Endothelial cell of umbilical vein (primary cell): ENCODE measurements around the gene CPVL. TPM values are rescaled to one million over a fixed set of nuclear protein-coding genes. Genes with fewer than 3 reads are reported as not detected.

ENCODE experiments used
- BruUV-seq: library from RNA; stranded (reverse); fragments of 400-500 nt; replicated peaks from 2 replicates; lab custom pipeline; 2021; lab: Mats Ljungman, UMichigan
- CTCF ChIA-PET: fragments of 300-600, 350-600 bp; sonication (Branson Sonifier 250); formaldehyde crosslinking; loops from one replicate; lab custom pipeline; 2021; ENCODE audit warnings: antibody characterized with exemption, inconsistent platforms; lab: Charles Lee
- POLR2A ChIA-PET: fragments of 300-600, 350-600 bp; sonication (Branson Sonifier 250); formaldehyde crosslinking; loops from one replicate; lab custom pipeline; 2021; ENCODE audit warnings: antibody characterized with exemption, inconsistent platforms; lab: Charles Lee
- DNase-seq: peaks from one replicate; pipeline ENCODE4 v3.0.0-alpha.2; 2011; ENCODE audit warnings: low read depth, low spot score
- FAIRE-seq: peaks from 2 replicates; lab custom pipeline; 2011; peaks lifted over from hg19 to GRCh38; lab: Jason Lieb, UNC
- H2AFZ ChIP-seq: 2 replicates; pipeline ENCODE4 v1.6.0; 2012; ENCODE audit warnings: low read depth, low read length, control low read depth, inconsistent platforms
- H3K27ac ChIP-seq: 2 replicates; pipeline ENCODE4 v1.5.1; 2011; ENCODE audit warnings: low read depth, mild to moderate bottlenecking, control low read depth, low read length, moderate library complexity; ENCODE audit not compliant: insufficient read depth
- H3K27me3 ChIP-seq, 2 experiments: 2 replicates each; pipeline versions ENCODE4 v1.6.0 to v1.6.1; 2011; ENCODE audit warnings: low read length in 2 of 2, mixed read lengths in 1 of 2; ENCODE audit not compliant: control insufficient read depth in 2 of 2, insufficient read depth in 2 of 2
- H3K36me3 ChIP-seq, 2 experiments: 2 replicates in 1 of 2; 3 replicates in 1 of 2; pipeline ENCODE4 v1.5.1; 2011; ENCODE audit warnings: low read length in 2 of 2, mild to moderate bottlenecking in 1 of 2, moderate library complexity in 1 of 2; ENCODE audit not compliant: control insufficient read depth in 2 of 2, insufficient read depth in 2 of 2; ENCODE audit errors: extremely low read depth in 1 of 2
- H3K4me1 ChIP-seq: 3 replicates; pipeline ENCODE4 v1.5.1; 2011; ENCODE audit warnings: mild to moderate bottlenecking, low read length; ENCODE audit not compliant: control insufficient read depth, insufficient read depth; ENCODE audit errors: extremely low read depth
- H3K4me2 ChIP-seq: 2 replicates; pipeline ENCODE4 v1.6.1; 2011; ENCODE audit warnings: low read length, control low read depth, mixed read lengths; ENCODE audit not compliant: insufficient read depth
- H3K4me3 ChIP-seq, 3 experiments: fragments of 200-600 bp in 1 of 3; sonication (generic), shearing (Covaris generic) in 1 of 3; replicated peaks in 1 of 3; 2 replicates each; pipeline ENCODE4 v1.5.1; 2011 to 2016; ENCODE audit warnings: control low read depth in 3 of 3, low read length in 3 of 3, mild to moderate bottlenecking in 2 of 3, inconsistent platforms in 1 of 3, low read depth in 1 of 3, moderate library complexity in 1 of 3; ENCODE audit not compliant: insufficient read depth in 1 of 3
- H3K79me2 ChIP-seq: 2 replicates; pipeline ENCODE4 v1.6.0; 2012; ENCODE audit warnings: low read length, inconsistent platforms; ENCODE audit not compliant: control insufficient read depth, insufficient read depth
- H3K9ac ChIP-seq: replicated peaks from 2 replicates; pipeline ENCODE3; 2011; ENCODE audit warnings: low read length, control low read depth; ENCODE audit not compliant: insufficient read depth; ENCODE audit errors: extremely low read depth
- H3K9me1 ChIP-seq: replicated peaks from 3 replicates; pipeline ENCODE4 v1.6.0; 2011; ENCODE audit warnings: mild to moderate bottlenecking, low read length; ENCODE audit not compliant: control insufficient read depth, insufficient read depth; ENCODE audit errors: extremely low read depth
- H3K9me3 ChIP-seq: replicated peaks from 2 replicates; pipeline ENCODE4 v1.5.1; 2012; ENCODE audit warnings: low read length, inconsistent platforms; ENCODE audit not compliant: control insufficient read depth, insufficient read depth
- H4K20me1 ChIP-seq: replicated peaks from 2 replicates; pipeline ENCODE3; 2011; ENCODE audit warnings: mild to moderate bottlenecking, low read length; ENCODE audit not compliant: control insufficient read depth, insufficient read depth; ENCODE audit errors: extremely low read depth
- GATA2 ChIP-seq: IDR thresholded peaks from 2 replicates; pipeline ENCODE4 v1.7.0; 2011; ENCODE audit warnings: low read depth, mild to moderate bottlenecking, moderate library complexity, mixed read lengths, low read length; ENCODE audit not compliant: insufficient read length, insufficient read depth
- JUN ChIP-seq: IDR thresholded peaks from 2 replicates; pipeline ENCODE4 v1.6.1; 2011; ENCODE audit warnings: borderline replicate concordance, low read depth; ENCODE audit not compliant: insufficient read length, insufficient read depth
- MYC ChIP-seq: IDR thresholded peaks from one replicate; pipeline ENCODE4 v1.6.1; 2011; ENCODE audit warnings: mild to moderate bottlenecking, low read depth, low read length
- POLR2A ChIP-seq: IDR thresholded peaks from 2 replicates; pipeline ENCODE4 v1.6.1; 2012; ENCODE audit warnings: low read depth, mild to moderate bottlenecking, control low read depth, low read length
- POLR2AphosphoS5 ChIP-seq: IDR thresholded peaks from 2 replicates; pipeline ENCODE4 v1.6.1; 2012; ENCODE audit warnings: low read depth, mild to moderate bottlenecking, control low read depth, low read length, moderate library complexity; ENCODE audit not compliant: insufficient read depth
- dilution Hi-C: fragments of 300-500 bp; cut with MboI; formaldehyde crosslinking; loops from one replicate; pipeline ENCODE4 v1.15.0; 2019; ENCODE audit warnings: low sequenced_read_pairs; ENCODE audit not compliant: extremely low pct_ligation_motif_present
- intact Hi-C: fragments of 100-400 bp; cut with micrococcal nuclease; formaldehyde crosslinking; loops from one replicate; pipeline ENCODE4 v1.10.0; 2022
- polyA plus RNA-seq, 4 experiments: library from polyadenylated mRNA; depleted of rRNA in 3 of 4; stranded (reverse) in 3 of 4; unstranded in 1 of 4; fragments of >200 nt; gene quantifications; 2 replicates each; pipeline versions ENCODE4 v1.2.1 to v1.2.3, GENCODE V29; 2011 to 2012; ENCODE audit warnings: missing spikeins in 1 of 4
- total RNA-seq: library from RNA; stranded (reverse); gene quantifications from 2 replicates; pipeline ENCODE4 v1.2.3, GENCODE V29; 2021
- TF ChIP-seq, protein P1 (sequence below), 2 donors: IDR thresholded peaks; 1 replicate in 1 of 2; 2 replicates in 1 of 2; pipeline ENCODE4 v1.5.1; 2011; ENCODE audit warnings: low read length in 2 of 2, mild to moderate bottlenecking in 2 of 2, moderate library complexity in 2 of 2, control low read depth in 1 of 2, inconsistent platforms in 1 of 2, low read depth in 1 of 2; ENCODE audit not compliant: insufficient read depth in 1 of 2; ENCODE audit errors: extremely low read depth in 1 of 2
- TF ChIP-seq, protein P2 (sequence below): IDR thresholded peaks from 2 replicates; pipeline ENCODE4 v1.6.1; 2011; ENCODE audit not compliant: insufficient read depth, insufficient read length

Gene CPVL
- total and polyA plus RNA-seq, 2 donors (not counting 3 experiments of a cell fraction or from before 2014, with no cell fraction given): 0.14 TPM; not detected in 1

DNA sequence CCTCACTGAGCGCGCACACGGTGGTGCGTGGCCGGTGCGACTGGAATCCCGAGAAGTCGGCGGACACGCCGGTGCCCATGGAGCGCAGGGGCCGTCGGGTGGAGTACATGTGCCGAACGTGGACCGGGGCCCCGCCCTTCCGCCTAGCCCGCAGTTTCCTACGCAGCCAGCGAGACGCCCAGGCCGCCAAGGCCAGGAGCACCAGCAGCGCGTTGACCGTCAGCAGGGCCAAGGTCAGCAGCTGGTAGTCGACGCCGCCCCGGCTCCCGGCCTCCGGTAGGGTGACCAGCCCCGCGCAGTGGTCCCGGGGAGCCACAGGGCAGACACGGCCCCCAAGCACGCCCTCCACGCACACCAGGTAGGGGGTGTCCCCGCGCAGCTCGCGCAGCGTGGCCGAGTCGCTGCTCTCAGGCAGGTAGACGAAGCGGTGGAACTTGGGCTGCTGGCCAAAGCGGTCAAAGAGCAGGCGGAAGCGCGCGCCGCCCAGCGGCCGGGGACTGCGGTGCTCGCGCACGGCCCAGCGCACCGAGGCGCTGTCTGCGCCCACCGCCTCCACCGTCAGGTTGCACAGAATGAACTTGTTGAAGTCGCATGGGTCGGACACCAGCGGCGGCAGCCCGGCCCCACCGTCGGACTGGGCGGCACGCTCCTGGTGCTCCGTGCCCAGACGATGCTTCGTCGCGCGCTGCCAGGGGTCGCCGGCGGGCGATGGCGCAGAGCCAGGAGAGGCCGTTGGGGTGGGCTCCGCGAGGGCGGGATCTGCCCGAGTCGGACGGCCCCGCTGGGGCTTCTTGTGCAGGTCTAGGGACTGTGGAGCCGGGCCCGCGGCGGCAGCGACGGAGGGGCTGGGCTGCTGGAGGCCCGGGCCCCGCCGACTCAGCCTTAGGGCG, 190.4 kb downstream of the CPVL start:
- Histone ChIP-seq H3K36me3 (no peaks in the 10 kb centered on the region), H3K4me1 (peaks cover 11% of the 10 kb centered on the region), H3K9me1 (no peaks in the 10 kb centered on the region), H2AFZ (peak overlapping the region; percentile 70), H3K9ac (no peak overlapping the region), H3K4me2 (peak overlapping the region; percentile 49), H4K20me1 (no peaks in the 10 kb centered on the region), H3K27me3 (peaks cover 18 to 26% of the 10 kb centered on the region in 2 experiments), H3K9me3 (no peaks in the 10 kb centered on the region), H3K79me2 (no peaks in the 10 kb centered on the region), H3K4me3 (peak overlapping the region in 2 of 3 experiments; percentile 13 to 16), H3K27ac (no peak overlapping the region)
- FAIRE-seq (no peak), DNase-seq (peak; percentile 57)
- dilution Hi-C loops (no loop called here), intact Hi-C loops (loop anchor here (1.0 kb wide), 6 partner anchors 29 to 452 kb away; no protein-coding TSS in a partner anchor)
- POLR2A ChIA-PET: interaction anchor here (1.4 kb wide), 1 partner anchor 29 kb away, joined by 4 read pairs; no protein-coding TSS in a partner anchor
- CTCF ChIA-PET: interaction anchor here (0.6 to 16.1 kb wide), 50 partner anchors 9 to 654 kb away, joined by 3 to 518 read pairs (median 5); no protein-coding TSS in a partner anchor
- no TSS peak for BruUV-seq
- TF ChIP-seq GATA2: no peak
- TF ChIP-seq, protein P1, sequence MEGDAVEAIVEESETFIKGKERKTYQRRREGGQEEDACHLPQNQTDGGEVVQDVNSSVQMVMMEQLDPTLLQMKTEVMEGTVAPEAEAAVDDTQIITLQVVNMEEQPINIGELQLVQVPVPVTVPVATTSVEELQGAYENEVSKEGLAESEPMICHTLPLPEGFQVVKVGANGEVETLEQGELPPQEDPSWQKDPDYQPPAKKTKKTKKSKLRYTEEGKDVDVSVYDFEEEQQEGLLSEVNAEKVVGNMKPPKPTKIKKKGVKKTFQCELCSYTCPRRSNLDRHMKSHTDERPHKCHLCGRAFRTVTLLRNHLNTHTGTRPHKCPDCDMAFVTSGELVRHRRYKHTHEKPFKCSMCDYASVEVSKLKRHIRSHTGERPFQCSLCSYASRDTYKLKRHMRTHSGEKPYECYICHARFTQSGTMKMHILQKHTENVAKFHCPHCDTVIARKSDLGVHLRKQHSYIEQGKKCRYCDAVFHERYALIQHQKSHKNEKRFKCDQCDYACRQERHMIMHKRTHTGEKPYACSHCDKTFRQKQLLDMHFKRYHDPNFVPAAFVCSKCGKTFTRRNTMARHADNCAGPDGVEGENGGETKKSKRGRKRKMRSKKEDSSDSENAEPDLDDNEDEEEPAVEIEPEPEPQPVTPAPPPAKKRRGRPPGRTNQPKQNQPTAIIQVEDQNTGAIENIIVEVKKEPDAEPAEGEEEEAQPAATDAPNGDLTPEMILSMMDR (IDR thresholded peaks at IDR 0.05; ENCODE audit: extremely low read depth in 1 of 2, insufficient read depth in 1 of 2, low read depth in 1 of 2, low read length in 2 of 2): peak; percentile 77 to 86

- H3K9ac ChIP-seq: no peak overlapping the region
- TF ChIP-seq, protein P1 (IDR thresholded peaks at IDR 0.05; ENCODE audit: extremely low read depth in 1 of 2, insufficient read depth in 1 of 2, low read depth in 1 of 2, low read length in 2 of 2): no peak
- TF ChIP-seq JUN: no peak
- TF ChIP-seq MYC: no peak
- no peak for TF ChIP-seq POLR2A
- TF ChIP-seq, protein P2, sequence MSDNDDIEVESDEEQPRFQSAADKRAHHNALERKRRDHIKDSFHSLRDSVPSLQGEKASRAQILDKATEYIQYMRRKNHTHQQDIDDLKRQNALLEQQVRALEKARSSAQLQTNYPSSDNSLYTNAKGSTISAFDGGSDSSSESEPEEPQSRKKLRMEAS: no peak
- no peak for TF ChIP-seq GATA2
- no peak for TF ChIP-seq POLR2AphosphoS5
- no peak overlapping the region for H3K4me2 ChIP-seq
- H3K4me1 ChIP-seq: peaks cover 11% of the 10 kb centered on the region
- H2AFZ ChIP-seq: peak overlapping the region; percentile 70
- dilution Hi-C loops (no loop called here), intact Hi-C loops (no loop called here)
- CTCF ChIA-PET: interaction anchor here (0.7 to 16.1 kb wide), 6 partner anchors 14 to 151 kb away, joined by 3 to 518 read pairs (median 62); no protein-coding TSS in a partner anchor
- H3K36me3 ChIP-seq: no peaks in the 10 kb centered on the region
- no peaks in the 10 kb centered on the region for H4K20me1 ChIP-seq
- H3K27ac ChIP-seq: no peak overlapping the region
- H3K79me2 ChIP-seq: no peaks in the 10 kb centered on the region
- POLR2A ChIA-PET: no interaction called here
- no peak overlapping the region for H3K4me3 ChIP-seq
- H3K9me3 ChIP-seq: no peaks in the 10 kb centered on the region
- DNase-seq: no peak
- FAIRE-seq: no peak
- H3K9me1 ChIP-seq: no peaks in the 10 kb centered on the region
- no TSS peak for BruUV-seq
- peaks cover 18 to 26% of the 10 kb centered on the region in 2 experiments for H3K27me3 ChIP-seq
Observed at GRCh38 chr7:28955356-28955717, 191.0 kb downstream of the CPVL start.
